HG03095 (cell line): Measurements from ENCODE around the gene NPW.

Experiments used
- ATAC-seq: cut with Tn5 transposase; IDR thresholded peaks from one replicate; pipeline ENCODE4 v1.9.1; 2021; ENCODE audit warnings: moderate library complexity; ENCODE audit not compliant: unreplicated experiment

Gene NPW

GRCh38 chr16:2034696-2035430 is 15.3 kb downstream of the NPW start:
- ATAC-seq: no peak

DNA sequence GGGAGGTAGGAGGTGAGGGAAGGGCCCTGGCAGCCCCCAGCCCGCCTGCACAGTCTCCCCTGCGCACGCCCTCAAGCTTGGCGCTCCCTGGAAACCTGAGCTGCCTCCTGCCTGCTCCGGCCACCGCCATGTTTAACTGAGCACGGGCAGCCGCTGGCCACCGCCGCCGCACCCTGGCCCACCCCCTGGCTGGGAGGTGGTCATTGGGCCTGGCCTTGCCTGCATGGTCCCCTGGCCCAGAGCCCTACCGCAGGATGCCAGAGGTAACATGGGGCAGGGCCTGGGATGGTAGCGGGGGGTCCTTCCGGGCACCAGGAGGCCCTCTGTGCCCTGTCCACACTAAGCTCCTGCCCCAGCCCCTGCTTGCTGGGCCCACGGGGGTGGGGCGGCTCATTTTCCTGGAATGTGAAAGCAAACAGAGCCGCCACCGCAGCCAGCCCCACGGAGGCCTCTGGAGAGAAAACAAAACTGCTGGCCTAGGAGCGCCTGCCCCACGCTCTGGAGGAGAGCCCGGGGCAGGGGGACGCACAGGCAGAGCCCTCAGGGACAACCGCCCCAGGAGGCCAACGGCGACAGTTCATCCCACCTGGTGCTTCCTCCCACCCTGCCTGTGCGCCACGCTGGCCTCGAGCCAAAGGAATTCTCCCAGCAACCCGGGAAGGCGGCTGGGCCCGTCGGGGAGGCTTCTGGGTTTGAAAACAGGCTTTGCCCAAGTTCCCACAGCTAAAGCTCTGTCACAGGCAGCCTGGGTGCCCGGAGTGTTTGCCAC is 16.0 kb downstream of the NPW start:
- no peak for ATAC-seq

DNA sequence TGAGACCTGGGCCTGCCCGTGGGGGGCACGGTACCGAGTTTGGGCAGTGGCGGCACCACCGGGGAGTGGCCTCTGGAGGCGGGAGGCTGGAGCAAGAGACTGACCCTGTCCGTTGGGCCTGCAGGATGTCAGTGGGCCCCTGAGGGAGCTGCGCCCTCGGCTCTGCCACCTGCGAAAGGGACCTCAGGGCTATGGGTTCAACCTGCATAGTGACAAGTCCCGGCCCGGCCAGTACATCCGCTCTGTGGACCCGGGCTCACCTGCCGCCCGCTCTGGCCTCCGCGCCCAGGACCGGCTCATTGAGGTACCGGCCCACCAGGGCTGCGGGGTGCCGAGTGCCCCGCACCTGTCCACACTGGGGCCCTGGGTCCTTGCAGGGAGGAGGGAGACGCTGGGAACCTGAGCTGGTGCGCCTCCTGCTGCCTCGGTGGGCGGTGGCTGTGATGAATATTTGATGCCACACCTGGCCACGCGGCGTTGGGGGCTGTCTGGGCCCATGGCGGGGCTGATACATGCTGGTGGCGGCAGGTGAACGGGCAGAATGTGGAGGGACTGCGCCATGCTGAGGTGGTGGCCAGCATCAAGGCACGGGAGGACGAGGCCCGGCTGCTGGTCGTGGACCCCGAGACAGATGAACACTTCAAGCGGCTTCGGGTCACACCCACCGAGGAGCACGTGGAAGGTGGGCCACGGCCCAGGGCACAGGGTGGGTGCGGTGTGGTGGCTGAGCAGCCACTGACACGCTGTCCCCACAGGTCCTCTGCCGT is 16.8 kb downstream of the NPW start:
- no peak for ATAC-seq

- no peak for ATAC-seq
These were observed 17.5 kb downstream of the NPW start for GRCh38 chr16:2037115-2037514.

DNA sequence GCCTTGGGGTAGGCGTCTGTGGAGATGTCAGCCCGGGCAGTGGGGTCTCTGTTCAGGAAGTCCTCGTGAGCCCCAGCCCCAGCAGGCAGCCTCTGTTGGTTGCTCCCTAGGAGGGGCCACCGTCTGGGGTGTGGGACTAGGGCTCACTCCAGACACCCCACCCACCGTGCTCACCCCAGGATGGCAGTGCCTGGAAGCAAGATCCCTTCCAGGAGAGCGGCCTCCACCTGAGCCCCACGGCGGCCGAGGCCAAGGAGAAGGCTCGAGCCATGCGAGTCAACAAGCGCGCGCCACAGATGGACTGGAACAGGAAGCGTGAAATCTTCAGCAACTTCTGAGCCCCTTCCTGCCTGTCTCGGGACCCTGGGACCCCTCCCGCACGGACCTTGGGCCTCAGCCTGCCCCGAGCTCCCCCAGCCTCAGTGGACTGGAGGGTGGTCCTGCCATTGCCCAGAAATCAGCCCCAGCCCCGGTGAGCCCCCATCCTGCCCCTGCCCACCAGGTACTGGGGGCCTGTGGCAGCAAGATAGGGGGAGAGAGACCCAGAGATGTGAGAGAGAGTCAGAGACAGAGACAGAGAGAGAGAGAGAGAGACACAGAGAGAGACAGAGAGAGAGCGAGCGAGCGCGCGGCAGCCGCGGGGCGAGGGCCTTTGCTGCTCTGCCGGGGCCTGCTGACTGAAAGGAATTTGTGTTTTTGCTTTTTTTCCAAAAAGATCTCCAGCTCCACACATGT is 18.2 kb downstream of the NPW start:
- no peak for ATAC-seq

DNA sequence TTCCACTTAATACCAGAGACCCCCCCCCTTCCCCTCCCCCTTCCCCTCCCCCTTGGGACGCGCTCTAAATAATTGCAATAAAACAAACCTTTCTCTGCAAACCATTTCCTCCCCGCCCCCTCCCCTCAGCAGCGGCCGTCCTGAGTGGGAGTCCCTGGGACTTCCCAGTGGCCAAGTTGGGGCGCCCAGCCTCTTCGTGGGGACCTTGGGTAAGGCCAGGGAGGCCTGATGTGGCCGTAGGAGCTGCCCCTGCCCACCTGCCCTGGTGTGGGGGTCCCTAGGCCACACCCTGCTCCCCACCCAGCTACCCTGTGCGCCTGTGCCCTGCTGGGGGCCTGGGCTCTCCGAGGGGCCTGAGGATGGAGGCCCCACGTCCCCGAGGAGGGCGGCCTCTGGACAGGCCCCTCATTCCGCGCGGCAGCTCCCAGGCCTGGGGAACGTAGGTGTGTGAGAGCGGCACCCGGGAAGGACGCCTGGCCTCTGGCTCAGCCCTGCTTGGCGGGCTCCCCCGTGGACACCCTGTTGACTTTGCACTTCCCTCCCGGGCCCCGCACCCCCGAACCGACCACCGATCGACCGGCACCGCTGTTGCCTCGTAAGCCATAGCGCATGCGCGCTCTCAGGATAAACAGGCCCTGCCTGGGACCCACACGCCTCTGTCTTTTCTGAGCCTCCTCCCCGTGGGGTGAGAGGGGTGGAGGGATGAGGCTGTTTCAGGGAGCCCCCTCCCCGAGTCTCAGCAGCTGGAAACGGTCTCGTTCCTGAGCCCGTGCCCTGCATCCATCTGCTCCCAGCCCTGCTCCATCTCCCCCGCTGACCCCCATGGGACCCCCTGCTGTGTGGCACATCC is 19.0 kb downstream of the NPW start:
- ATAC-seq: no peak

- no peak for ATAC-seq
These were observed 19.9 kb downstream of the NPW start for GRCh38 chr16:2039274-2040031.

GRCh38 chr16:2040041-2040786 is 20.6 kb downstream of the NPW start:
- ATAC-seq: no peak

GRCh38 chr16:2040787-2041522 is 21.4 kb downstream of the NPW start:
- no peak for ATAC-seq

DNA sequence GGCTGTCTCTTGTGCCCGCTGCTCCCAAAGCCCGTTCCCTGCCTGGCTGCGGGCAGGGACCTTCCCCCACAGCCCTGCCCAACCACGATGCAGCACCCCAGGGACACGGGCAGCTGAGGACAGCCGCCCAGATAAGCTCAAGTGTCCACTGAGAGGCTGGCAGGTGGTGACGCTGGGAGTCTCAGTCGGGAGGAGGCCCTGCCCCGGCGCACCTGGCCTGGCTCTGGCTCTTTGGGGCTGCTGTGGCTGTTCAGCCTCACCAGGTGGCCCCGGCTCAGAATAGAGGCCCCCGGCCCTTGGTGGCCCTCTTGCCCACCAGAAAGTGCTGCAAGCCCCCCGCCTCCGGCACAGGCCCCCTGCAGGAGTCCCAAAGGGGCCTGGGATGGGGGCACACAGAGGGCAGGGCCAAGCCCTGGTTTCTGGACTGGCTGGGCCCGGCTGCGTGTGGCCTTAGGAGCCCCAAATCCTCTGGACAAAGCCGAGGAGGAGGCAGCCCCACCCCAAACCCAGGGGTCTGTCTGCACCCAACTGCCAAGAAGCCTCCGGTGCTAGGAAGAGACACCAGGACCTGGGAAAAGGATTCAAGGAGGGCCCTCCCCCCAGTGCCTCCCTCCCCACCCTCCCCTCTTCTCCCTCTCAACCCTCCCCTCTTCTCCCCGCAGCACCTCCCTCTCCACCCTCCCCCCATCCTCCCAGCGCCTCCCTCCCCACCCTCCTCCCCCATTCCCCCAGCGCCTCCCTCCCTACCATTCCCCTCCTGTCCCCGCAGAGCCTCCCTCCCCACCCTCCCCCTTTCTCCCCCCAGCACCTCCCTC is 22.8 kb downstream of the NPW start:
- ATAC-seq: no peak

DNA sequence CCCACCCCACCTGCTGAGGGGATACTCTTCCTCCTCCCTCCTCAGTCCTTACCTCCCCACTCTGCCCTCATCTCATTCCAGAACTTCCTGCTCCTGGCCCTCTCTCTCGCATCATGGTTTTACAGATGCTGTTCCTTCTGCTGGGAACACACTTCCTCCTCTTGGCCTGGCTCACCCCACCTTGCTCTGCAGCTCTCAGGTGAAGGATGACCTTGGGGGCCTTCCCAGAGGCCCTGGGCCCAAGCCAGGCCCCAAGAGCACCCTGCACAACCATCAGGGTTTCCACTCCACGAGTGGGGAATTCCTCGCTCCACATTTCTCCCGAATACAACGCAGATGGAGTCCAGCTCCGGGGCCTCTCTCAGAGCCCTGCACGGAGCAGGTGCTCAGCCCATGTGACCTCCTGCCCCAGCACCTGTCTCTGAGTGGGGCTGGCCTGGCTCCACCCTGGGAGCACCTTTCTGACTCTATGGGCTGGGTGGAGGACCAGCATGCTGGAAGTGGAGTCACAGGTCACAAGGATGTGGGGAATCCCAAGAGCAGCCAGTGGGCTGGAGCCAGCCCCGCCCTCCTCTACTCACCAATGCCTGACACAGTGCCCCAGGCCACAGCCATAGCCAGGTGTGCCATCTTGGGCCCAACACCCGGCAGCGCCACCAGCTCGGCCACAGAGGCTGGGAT is 23.5 kb downstream of the NPW start:
- no peak for ATAC-seq

DNA sequence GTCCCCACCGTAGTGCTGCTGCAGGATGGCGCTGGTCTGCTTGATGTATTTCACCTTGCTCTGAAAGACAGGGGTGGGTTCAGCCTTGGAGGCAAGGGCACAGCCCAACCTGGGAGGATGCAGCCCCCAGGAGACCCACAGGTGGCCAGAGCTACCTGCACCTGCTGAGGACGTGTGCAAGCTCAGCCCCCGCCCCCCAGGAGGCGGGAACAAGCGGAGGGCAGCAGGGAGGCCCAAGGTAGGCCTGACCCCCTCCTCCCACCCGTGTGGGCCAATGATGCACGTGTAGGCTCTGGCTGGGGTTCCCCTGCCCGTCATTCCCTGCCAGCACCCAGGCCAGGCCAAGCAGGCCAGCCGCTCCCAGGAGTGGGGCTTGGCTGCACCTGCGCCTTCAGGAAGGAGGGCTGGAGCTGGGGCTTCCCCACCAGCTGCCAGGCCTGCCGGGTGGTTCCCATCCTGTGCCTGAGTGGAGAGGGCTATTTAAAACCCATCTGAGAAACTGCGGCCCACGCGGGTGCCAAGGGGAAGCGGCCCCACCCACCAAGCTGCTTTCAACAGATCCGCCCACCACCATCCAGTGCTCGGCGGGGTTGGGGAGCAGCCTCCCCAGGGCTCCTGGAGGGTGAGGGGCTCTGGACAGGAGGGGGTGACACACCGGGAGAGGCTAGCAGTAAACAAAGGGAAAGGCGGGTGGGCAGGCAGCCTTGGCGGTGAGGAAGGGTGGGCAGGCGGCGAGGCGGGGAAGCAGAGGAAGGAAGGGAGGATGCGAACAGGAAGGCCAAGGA is 24.3 kb downstream of the NPW start:
- ATAC-seq: no peak

DNA sequence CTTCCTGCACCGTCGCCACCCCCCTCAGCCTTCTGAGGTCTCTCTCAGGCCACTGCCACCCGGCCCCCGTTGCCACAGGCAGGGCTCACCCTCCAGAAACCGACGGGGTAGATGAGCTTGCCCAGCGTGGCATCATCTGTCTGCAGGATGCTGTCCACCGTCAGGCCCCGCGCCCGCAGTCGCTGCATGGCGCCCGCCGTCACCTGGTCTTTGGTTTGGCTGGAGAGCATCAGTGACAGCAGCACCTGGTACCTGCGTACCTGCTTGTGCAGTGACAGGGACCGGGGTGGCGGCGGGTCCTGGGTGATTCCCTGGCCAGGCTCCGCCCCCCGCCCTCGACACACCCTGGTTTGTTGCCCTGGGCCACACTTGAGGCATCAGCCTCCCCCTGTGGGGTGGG is 25.0 kb downstream of the NPW start:
- no peak for ATAC-seq

DNA sequence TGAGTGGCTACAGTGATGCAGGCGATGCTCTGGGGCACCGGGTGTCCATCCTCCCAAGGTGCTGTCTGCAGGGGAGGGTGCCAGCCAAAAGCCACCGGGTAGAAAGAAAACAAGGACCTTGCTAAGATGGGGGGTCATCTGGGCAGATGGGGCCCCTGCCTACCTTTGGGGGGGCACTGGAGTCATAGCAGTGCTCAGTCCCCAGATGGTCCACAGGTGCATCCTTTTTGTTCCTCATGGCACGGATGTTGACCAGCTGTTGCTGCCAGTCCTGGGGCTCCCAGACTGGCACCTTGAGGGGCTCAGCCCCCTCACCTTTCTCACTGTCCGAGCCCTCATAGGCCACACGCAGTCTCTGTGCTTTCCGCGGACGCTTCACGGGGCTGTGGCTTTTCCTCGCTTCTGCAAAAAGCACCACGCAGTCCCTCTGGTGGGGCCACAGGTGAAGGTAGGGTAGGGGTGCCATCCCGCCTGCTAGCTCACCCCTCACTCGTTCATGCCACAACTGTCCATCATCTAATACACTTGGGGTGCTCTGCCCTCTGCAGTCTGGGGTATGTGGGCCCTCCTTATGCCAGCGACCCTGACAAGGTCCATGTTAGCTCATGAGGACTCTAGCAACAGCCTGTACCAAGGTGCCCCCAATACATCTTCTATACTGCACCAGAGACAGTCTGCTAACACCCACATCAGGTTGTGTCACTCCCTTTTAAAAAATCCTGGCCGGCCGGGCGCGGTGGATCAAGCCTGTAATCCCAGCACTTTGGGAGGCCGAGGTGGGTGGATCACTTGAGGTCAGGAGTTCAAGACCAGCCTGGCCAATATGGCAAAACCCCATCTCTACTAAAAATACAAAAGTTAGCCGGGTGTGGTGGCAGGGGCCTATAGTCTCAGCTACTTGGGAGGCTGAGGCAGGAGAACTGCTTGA is 26.6 kb downstream of the NPW start:
- no peak for ATAC-seq

- no peak for ATAC-seq
These were observed 27.3 kb downstream of the NPW start for GRCh38 chr16:2046893-2047329.
